HepG2 (cell line): ENCODE results near the gene COMMD7. TPM values are rescaled to one million over a fixed set of nuclear protein-coding genes. Genes with fewer than 3 reads are reported as not detected.

Source experiments
- ATF6 ChIP-seq: sonication (generic); formaldehyde crosslinking; conservative IDR thresholded peaks from 2 replicates; pipeline ENCODE4 v1.4.0; 2020; ENCODE audit warnings: missing genetic modification reagents
- CCAR2 ChIP-seq: fragments of 200-400 bp; formaldehyde crosslinking; optimal IDR thresholded peaks from 2 replicates; pipeline ENCODE3; 2018; ENCODE audit warnings: low read depth, mild to moderate bottlenecking, low read length, moderate library complexity
- GRHL1 ChIP-seq: sonication (generic); formaldehyde crosslinking; conservative IDR thresholded peaks from 2 replicates; pipeline ENCODE4 v1.8.0; 2022; ENCODE audit warnings: missing genetic modification reagents
- HNF1B ChIP-seq: sonication (generic); formaldehyde crosslinking; IDR thresholded peaks from 2 replicates; pipeline ENCODE4 v1.5.1; 2020; ENCODE audit warnings: mild to moderate bottlenecking, moderate library complexity, missing genetic modification reagents
- KDM5B ChIP-seq: sonication (generic); formaldehyde crosslinking; IDR thresholded peaks from 2 replicates; pipeline ENCODE4 v1.4.0; 2020; ENCODE audit warnings: missing genetic modification reagents, mild to moderate bottlenecking, borderline replicate concordance
- MAFG ChIP-seq: sonication (generic); formaldehyde crosslinking; IDR thresholded peaks from 2 replicates; pipeline ENCODE4 v1.5.1; 2020; ENCODE audit warnings: mild to moderate bottlenecking, missing genetic modification reagents
- PHF8 ChIP-seq: sonication (generic); formaldehyde crosslinking; IDR thresholded peaks from 2 replicates; pipeline ENCODE4 v1.5.0; 2020; ENCODE audit warnings: missing genetic modification reagents
- PTBP1 ChIP-seq: fragments of 200-400 bp; formaldehyde crosslinking; IDR thresholded peaks from 2 replicates; pipeline ENCODE4 v1.6.1; 2018; ENCODE audit warnings: low read length, low read depth; ENCODE audit not compliant: poor library complexity, severe bottlenecking
- RFXAP ChIP-seq: sonication (generic); formaldehyde crosslinking; IDR thresholded peaks from 2 replicates; pipeline ENCODE4 v1.4.0; 2020; ENCODE audit warnings: missing genetic modification reagents, borderline replicate concordance
- RXRA ChIP-seq: sonication (generic); formaldehyde crosslinking; IDR thresholded peaks from 2 replicates; pipeline ENCODE4 v1.5.1; 2020; ENCODE audit warnings: missing genetic modification reagents
- SAFB2 ChIP-seq: sonication (generic); formaldehyde crosslinking; IDR thresholded peaks from 2 replicates; pipeline ENCODE4 v1.5.1; 2020; ENCODE audit warnings: missing genetic modification reagents, low read depth, mild to moderate bottlenecking, borderline replicate concordance
- SCMH1 ChIP-seq: sonication (generic); formaldehyde crosslinking; IDR thresholded peaks from 2 replicates; pipeline ENCODE4 v1.9.0; 2021; ENCODE audit warnings: missing genetic modification reagents, mild to moderate bottlenecking, borderline replicate concordance
- SP2 ChIP-seq: sonication (generic); formaldehyde crosslinking; IDR thresholded peaks from 2 replicates; pipeline ENCODE4 v1.5.1; 2020; ENCODE audit warnings: mild to moderate bottlenecking, missing genetic modification reagents
- TSC22D2 ChIP-seq: sonication (generic); formaldehyde crosslinking; IDR thresholded peaks from 2 replicates; pipeline ENCODE4 v1.5.1; 2020; ENCODE audit warnings: missing genetic modification reagents, mild to moderate bottlenecking, borderline replicate concordance
- ZKSCAN1 ChIP-seq: fragments of 150-350 bp; IDR thresholded peaks from 2 replicates; pipeline ENCODE4 v1.6.1; 2014; ENCODE audit warnings: low read length
- ZMAT3 ChIP-seq: sonication (generic); formaldehyde crosslinking; conservative IDR thresholded peaks from 2 replicates; pipeline ENCODE4 v1.7.0; 2021; ENCODE audit warnings: missing genetic modification reagents
- ZNF160 ChIP-seq: sonication (generic); formaldehyde crosslinking; IDR thresholded peaks from 2 replicates; pipeline ENCODE4 v1.8.0; 2022; ENCODE audit warnings: mild to moderate bottlenecking, inconsistent platforms, missing genetic modification reagents
- ZNF510 ChIP-seq: sonication (generic); formaldehyde crosslinking; IDR thresholded peaks from 2 replicates; pipeline ENCODE4 v1.4.0; 2020; ENCODE audit warnings: low read depth, mild to moderate bottlenecking, missing genetic modification reagents
- ZNF547 ChIP-seq: sonication (generic); formaldehyde crosslinking; IDR thresholded peaks from 2 replicates; pipeline ENCODE4 v1.5.1; 2020; ENCODE audit warnings: mild to moderate bottlenecking, missing genetic modification reagents
- ZNF724P ChIP-seq: sonication (generic); formaldehyde crosslinking; IDR thresholded peaks from 2 replicates; pipeline ENCODE4 v1.8.0; 2022; ENCODE audit warnings: missing genetic modification reagents, borderline replicate concordance
- ZNF841 ChIP-seq: sonication (generic); formaldehyde crosslinking; IDR thresholded peaks from 2 replicates; pipeline ENCODE4 v1.8.1; 2023; ENCODE audit warnings: missing genetic modification reagents, borderline replicate concordance
- ZNF883 ChIP-seq: sonication (generic); formaldehyde crosslinking; IDR thresholded peaks from 2 replicates; pipeline ENCODE4 v1.5.1; 2020; ENCODE audit warnings: mild to moderate bottlenecking, missing genetic modification reagents; ENCODE audit errors: not compliant biosample characterization
- polyA plus RNA-seq, 8 experiments: library from polyadenylated mRNA; depleted of rRNA in 3 of 8; stranded (reverse) in 7 of 8; unstranded in 1 of 8; fragments of >200 nt; fragmentation: Illumina TruSeq in 4 of 8; extraction: Trizol in 4 of 8; gene quantifications; 2 replicates each; pipeline versions ENCODE4 v1.2.1 to v1.2.3, GENCODE V29; 2011 to 2016; ENCODE audit warnings: low read depth in 4 of 8, missing spikeins in 1 of 8, mixed read lengths in 1 of 8; ENCODE audit not compliant: insufficient read depth in 1 of 8
- total RNA-seq, 5 experiments: library from RNA; depleted of rRNA; stranded (reverse); fragments of >200 nt; fragmentation: Illumina TruSeq; extraction: Trizol; gene quantifications; 2 replicates each; pipeline ENCODE4 v1.2.3, GENCODE V29; 2016; ENCODE audit warnings: low read depth in 1 of 5

Gene COMMD7
- total and polyA plus RNA-seq, 2 of the 13 experiments (the other 11 are each of a cell fraction or from before 2014, with no cell fraction given): 42.1 to 53.3 TPM

- TF ChIP-seq KDM5B (CRISPR knock-in tag) (peak; percentile 87), TSC22D2 (peak; percentile 97), GRHL1 (no peak), ZNF883 (CRISPR knock-in tag) (peak; percentile 89), SAFB2 (CRISPR knock-in tag) (no peak; the same call in 1 of the 2 replicates), CCAR2 (peak; percentile 95), ZNF724P (CRISPR knock-in tag) (peak; percentile 87; the same call in 1 of the 2 replicates), ZNF510 (CRISPR knock-in tag) (peak; percentile 99), ZNF841 (CRISPR knock-in tag) (no peak), RFXAP (CRISPR knock-in tag) (peak; percentile 96), SCMH1 (no peak), ZNF547 (CRISPR knock-in tag) (peak; percentile 97), HNF1B (CRISPR knock-in tag) (peak; percentile 92), ATF6 (CRISPR knock-in tag) (peak; percentile 93; the same call in 1 of the 2 replicates), ZNF160 (peak; percentile 53; the same call in 1 of the 2 replicates), PTBP1 (no peak), PHF8 (peak; percentile 80; the same call in 1 of the 2 replicates), ZMAT3 (peak; percentile 89; the same call in 1 of the 2 replicates), MAFG (CRISPR knock-in tag) (no peak), SP2 (CRISPR knock-in tag) (no peak), RXRA (peak; percentile 93), ZKSCAN1 (peak; percentile 59; the same call in 1 of the 2 replicates)
Measured at GRCh38 chr20:32685541-32686529, 57.4 kb downstream of the COMMD7 start (continued).
